HG02943 (cell line): ENCODE results near the gene PPP2R3B.
"Not testable (repeated sequence)": the region's sequence is repeated elsewhere in the genome, so short reads cannot be mapped to it uniquely, and the experiment has no call there.

Source experiments
- ATAC-seq: cut with Tn5 transposase; IDR thresholded peaks from one replicate; pipeline ENCODE4 v1.9.1; 2021; ENCODE audit warnings: mild to moderate bottlenecking, low read depth, moderate library complexity; ENCODE audit not compliant: unreplicated experiment

PPP2R3B gene

GRCh38 chrX:308821-309520, 77.7 kb downstream of the PPP2R3B start:
- ATAC-seq, result no peak

- no peak for ATAC-seq
Measured at GRCh38 chrX:307261-308111, 79.2 kb downstream of the PPP2R3B start.

DNA sequence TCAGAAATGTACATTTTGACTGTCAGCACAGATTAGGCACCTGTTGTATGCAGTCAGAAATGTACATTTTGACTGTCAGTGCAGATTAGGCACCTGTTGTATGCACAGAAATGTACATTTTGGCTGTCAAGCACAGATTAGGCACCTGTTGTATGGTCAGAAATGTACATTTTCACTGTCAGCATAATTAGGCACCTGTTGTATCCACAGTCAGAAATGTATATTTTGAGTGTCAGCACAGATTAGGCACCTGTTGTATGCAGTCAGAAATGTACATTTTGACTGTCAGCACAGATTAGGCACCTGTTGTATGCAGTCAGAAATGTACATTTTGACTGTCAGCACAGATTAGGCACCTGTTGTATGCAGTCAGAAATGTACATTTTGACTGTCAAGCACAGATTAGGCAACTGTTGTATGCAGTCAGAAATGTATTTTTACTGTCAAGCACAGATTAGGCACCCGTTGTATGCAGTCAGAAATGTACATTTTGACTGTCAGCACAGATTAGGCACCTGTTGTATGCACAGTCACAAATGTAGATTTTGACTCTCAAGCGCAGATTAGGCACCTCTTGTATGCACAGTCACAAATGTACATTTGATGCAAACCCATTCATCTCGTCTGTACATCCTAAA, 80.0 kb downstream of the PPP2R3B start:
- not testable (repeated sequence) for ATAC-seq

GRCh38 chrX:305781-306613, 80.7 kb downstream of the PPP2R3B start:
- not testable (repeated sequence) for ATAC-seq

GRCh38 chrX:302975-303374, 83.7 kb downstream of the PPP2R3B start:
- ATAC-seq, result no peak

DNA sequence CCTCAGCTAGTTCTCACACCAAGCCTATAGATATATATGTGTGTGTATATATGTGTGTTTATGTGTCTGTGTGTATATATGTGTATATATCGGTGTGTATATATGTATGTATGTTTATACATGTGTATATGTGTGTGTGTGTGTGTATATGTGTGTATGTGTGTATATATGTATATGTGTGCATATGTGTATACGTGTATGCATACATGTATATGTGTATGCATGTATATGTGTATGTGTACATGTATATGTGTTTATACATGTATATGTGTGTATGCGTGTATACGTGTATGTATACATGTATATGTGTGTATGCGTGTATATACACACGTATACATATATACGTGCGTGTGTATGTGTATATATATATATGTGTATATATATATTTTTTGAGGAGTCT, 86.4 kb downstream of the PPP2R3B start:
- ATAC-seq, result no peak

- no peak for ATAC-seq
Measured at GRCh38 chrX:298993-299392, 87.7 kb downstream of the PPP2R3B start.

GRCh38 chrX:295136-295535, 91.6 kb downstream of the PPP2R3B start:
- no peak for ATAC-seq

DNA sequence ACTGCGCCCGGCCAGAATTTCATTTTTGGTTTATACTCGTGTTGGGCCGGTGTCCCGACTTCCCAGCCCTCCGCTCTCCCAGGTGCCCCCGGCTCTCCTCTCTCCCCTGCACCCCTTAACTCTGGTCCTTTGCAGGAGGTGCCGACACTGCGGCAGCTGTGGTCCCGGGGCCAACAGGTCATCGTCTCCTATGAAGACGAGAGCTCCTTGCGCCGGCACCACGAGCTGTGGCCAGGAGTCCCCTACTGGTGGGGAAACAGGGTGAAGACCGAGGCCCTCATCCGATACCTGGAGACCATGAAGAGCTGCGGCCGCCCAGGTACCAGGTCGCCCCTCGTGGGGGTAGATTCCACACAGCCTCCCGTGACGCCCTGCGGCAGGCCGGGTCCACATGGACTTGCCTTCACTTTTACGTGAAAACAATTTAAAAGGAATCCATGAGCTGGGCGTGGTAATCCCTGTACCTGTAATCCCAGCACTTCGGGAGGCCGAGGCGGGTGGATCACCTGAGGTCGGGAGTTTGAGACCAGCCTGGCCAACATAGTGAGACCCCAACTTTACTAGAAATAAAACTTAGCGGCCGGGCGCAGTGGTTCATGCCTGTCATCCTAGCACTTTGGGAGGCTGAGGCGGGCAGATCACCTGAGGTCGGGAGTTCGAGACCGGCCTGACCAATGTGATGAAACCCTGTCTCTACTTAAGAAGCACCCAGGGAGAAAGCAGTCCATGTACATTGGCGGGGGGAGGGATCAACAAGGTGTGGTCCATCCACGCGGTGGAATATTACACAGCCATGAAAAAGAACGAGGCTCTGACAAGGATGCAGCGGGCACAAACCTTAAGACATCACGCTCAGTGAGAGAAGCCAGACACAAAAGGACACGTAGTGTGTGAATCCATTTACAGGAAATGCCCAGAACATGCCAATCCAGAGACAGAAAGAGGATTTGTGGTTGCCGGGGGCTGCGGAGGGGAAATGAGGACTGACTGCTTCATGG, 93.5 kb downstream of the PPP2R3B start:
- no peak for ATAC-seq

DNA sequence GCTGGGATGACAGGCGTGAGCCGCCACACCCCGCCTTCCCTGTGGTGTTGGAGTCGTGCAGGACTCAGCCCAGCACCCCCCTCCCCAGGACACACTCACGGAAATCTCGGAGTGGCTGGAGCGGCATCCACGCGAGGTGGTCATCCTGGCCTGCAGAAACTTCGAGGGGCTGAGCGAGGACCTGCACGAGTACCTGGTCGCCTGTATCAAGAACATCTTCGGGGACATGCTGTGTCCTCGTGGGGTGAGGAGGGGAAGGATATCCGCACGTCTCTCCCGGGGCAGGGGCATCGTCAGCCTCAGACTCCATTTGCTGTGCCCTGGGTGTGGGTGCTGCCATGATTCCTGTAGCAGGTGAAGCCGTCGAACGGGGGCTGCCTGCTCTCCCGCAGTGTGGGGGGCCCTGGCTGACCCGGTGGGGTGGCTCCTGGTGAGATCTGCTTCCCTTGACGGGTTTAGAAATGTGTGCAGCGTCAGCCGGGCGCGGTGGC, 95.3 kb downstream of the PPP2R3B start:
- ATAC-seq, result no peak

GRCh38 chrX:290476-291166, 96.1 kb downstream of the PPP2R3B start:
- no peak for ATAC-seq

DNA sequence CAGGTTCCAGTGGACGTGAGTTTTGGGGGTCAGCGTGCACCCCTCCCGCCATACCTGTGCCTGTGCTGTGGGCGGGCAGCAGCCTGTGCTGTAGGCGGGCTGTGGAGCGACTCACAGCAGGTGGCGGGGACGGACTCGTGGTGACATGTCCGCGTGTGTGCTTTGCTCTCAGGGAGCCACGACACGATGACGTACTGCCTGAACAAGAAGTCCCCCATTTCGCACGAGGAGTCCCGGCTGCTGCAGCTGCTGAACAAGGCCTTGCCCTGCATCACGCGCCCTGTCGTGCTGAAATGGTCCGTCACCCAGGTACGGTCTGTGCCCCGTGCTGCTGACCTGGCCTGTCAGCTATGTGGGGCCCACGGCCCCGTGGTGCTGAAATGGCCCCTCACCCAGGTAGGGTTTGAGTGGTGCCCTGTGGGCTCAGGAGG, 98.1 kb downstream of the PPP2R3B start:
- ATAC-seq, result no peak

GRCh38 chrX:287670-288069, 99.0 kb downstream of the PPP2R3B start:
- ATAC-seq, result no peak

- no peak for ATAC-seq
Measured at GRCh38 chrX:285076-285677, 101.5 kb downstream of the PPP2R3B start.
